GM19043 (cell line): ENCODE measurements around the gene SLC25A38.

Experiments used
- ATAC-seq: cut with Tn5 transposase; IDR thresholded peaks from one replicate; pipeline ENCODE4 v1.9.1; 2021; ENCODE audit warnings: low read depth; ENCODE audit not compliant: unreplicated experiment

Gene SLC25A38

GRCh38 chr3:39428745-39429201 is 45.6 kb downstream of the SLC25A38 start:
- no peak for ATAC-seq

DNA sequence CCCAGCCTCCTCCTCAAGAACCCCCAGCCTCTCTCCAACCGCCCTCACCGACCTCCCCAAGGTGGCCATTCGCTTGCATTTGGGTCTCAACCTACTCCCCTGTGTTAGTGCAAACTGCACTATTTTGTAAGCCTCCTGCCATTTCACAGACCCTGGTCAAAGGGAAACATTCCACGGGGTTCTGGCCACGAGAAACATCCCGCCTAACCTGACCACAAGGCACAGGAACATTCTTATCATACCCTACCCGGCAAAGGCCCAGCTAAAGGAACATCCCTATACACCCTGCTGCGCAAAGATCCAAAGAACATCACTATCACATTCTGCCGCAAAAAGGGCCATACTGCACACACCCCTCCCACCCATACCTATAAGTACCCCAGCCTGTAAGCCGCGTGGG is 46.3 kb downstream of the SLC25A38 start:
- ATAC-seq, result no peak

- ATAC-seq, result no peak
These were observed 49.2 kb downstream of the SLC25A38 start for GRCh38 chr3:39432342-39432741.

GRCh38 chr3:39433642-39434041 is 50.5 kb downstream of the SLC25A38 start:
- ATAC-seq, result no peak

DNA sequence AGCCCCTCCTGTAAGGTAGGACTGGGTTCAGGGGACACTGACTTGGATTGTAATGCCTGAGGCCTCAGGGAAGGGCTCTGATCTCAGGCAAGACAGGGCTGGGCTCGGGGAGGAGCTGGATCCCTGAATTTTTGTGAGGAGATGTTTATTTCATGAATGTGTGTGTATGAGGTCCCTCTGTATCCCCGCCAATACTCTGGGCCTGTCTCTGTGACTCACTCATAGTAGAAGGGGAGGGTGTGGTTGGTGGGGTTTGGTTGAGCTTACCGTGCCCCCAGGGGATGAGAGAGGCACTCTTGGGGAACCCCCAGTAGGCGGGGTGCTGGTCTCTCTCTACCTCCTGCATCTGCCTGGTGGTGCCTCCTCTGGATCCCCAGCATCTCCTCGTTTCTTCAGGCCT is 51.4 kb downstream of the SLC25A38 start:
- peak; percentile 47 for ATAC-seq

- ATAC-seq, result no peak
These were observed 52.0 kb downstream of the SLC25A38 start for GRCh38 chr3:39435006-39435748.

- ATAC-seq, result no peak
These were observed 55.7 kb downstream of the SLC25A38 start for GRCh38 chr3:39438880-39439279.

DNA sequence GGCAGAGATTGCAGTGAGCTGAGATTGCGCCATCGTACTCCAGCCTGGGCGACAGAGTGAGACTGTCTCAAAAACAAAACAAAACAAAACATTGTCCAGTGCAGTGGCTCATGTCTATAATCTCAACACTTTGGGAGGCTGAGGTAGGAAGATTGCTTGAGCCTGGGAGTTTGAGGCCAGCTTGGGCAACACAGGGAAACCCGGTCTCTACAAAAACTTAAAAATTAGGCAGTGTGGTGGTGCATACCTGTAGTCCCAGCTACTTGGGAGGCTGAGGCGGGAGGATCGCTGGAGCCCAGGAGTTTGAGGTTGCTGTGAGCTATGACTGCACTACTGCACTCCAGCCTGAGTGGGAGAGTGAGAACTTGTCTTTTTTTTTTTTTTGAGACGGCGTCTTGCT is 57.1 kb downstream of the SLC25A38 start:
- no peak for ATAC-seq

- ATAC-seq, result no peak
These were observed 60.4 kb downstream of the SLC25A38 start for GRCh38 chr3:39443530-39443929.

DNA sequence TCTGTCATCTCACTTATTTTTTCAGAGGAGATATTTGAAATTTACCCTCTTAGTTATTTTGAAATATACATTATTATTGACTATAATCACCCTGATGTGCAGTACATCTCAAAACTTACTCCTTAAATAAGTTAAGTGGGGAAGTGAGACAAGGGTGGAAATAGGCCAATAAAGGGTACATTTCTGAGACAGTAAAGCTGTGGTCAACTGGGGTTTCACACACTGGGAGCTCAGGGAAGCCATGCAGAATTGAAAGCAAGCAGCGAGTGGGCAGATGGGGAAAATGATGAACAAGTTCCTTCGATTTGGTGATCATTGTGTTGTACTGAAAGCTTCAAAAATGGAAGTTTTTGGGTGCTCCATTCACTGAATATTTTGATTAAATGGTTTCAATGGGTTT is 62.8 kb downstream of the SLC25A38 start:
- no peak for ATAC-seq

DNA sequence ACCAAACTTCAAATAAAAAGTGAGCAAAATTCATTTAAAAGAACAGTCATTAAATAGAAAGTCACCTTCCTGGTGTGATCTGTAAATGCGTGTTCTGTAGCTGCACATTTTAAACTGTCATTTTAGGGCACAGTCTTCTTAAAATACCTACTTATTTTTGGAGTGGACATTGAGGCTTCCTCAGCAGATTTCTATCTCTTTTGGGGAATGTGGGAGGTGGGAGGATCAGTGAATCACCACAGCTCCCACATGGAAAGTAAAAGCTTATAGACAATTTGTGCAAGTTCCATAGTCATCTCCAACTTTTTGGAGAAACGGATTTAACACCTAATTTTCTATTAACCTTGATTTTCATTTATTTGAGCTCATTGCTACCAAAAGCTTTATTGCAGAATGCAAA is 63.3 kb downstream of the SLC25A38 start:
- no peak for ATAC-seq
